ELR (cell line): ENCODE results near the gene KCNQ4.

Source experiments
- DNase-seq: peaks from one replicate; pipeline ENCODE4 v3.0.0-alpha.2; 2015; ENCODE audit warnings: low read depth

KCNQ4 gene

DNA sequence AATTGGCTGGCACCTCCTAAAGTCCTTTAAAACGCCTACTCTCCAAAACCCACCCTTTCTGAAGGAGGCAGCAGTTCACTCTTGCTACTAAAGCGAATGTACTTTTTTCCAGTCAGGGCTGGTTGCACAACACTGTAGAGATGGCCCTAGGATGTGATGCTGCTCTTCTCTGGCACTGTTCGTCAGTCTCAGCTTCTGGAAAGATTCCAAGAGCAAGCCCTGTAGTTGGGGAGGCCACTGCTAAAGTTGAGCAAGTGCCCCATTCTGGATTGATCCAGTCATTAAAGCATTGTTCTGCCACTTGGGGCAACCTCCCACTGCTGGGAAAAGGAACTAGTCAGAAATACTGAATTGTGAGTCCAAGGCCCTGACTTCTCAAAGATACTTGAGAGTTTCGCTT lies 28.5 kb upstream of the KCNQ4 start:
- no peak for DNase-seq

- DNase-seq, result no peak
Observed at GRCh38 chr1:40756523-40756922, 27.1 kb upstream of the KCNQ4 start.

DNA sequence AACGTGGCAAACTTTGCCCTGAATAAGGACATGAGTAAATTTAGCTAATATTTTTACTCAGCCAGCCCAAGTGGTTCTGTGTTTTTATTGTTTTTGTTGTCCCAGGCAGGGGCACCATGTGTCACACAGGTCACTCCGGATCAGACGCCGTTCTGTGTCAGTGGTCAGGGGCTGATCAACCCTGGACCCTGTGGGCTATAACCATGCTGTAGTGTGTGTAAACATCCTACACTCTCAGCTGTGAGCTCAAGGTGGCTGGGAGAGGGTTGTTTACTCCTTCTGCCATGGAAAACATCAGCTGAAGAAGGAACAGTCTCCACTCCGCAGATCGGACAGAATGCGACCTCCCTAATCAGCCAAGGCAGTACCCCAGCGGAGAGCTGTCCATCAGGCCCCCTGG lies 26.5 kb upstream of the KCNQ4 start:
- DNase-seq, result no peak

GRCh38 chr1:40758004-40758403 lies 25.6 kb upstream of the KCNQ4 start:
- DNase-seq, result no peak

DNA sequence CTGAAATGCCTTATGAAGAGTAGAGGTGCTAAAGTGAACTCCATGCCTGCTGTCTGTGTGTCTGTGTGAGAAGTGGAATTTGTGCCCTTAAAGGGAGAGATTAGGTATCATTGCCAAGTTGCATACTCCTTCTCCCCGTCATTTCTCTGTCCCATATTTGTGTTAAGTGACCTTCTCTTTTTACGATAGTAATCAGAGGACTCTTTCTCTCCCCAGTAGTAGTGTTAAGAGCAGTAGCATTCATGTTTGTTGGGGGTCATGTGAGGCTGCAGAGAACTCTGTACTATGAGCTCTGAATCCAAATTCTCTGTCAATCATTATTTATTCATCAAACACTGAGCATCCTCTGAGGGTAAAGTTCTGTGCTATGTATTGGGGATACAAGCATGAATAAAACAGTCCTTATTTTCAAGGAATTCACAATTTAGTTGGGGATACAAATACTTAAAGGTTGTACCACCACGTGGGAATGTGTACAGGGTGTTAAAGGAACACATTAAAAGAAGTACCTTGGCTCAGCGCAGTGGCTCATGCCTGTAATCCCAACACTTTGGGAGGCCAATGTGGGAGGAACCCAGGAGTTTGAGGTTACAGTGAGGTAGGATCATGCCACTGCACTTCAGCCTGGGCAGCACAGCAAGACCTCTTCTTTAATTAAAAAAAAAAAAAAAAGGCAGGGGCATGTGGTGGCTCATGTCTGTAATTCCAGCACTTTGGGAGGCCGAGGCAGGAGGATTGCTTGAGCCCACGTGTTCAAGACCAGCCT lies 24.8 kb upstream of the KCNQ4 start:
- no peak for DNase-seq

DNA sequence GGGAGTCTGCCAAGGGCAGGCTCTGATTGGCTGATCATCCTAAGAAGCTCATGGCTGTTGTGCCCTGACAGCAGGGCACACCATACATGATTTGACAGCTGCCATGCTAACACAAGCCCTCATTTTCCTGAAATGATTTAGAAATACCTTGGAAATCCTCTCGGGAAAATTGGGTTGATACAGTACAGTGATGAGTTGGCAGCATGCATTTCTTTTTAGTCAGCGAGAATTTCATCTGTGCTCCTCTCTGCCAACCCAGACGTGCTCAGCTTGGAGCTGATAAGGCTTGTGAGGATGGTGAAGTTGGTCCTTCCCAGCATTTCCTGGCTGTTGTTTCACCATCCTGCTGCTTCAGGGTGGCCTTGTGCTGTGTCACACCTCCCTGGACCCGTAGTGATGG lies 22.6 kb upstream of the KCNQ4 start:
- peak; percentile 21 for DNase-seq

- no peak for DNase-seq
Observed at GRCh38 chr1:40762144-40762923, 21.3 kb upstream of the KCNQ4 start.

- no peak for DNase-seq
Observed at GRCh38 chr1:40763742-40764532, 19.6 kb upstream of the KCNQ4 start.

DNA sequence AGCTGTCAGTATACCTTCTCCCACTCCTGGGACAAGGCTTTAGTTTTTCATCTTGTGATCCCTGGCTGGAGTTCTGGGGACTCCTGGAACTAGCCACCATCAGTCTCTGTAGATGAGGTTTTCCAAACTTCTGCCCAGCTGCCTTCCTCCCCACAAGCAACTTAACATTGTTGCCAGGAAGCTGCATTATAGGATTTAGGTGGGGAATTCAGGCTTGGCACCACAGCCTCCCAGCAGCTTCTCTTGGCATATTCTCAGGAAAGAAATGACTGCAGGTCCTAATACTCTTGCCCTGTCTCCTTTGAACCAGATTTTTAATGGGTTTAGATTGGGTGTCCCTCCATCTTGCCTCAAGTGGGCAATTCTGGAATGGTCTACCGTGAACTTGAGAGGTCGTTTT lies 18.6 kb upstream of the KCNQ4 start:
- no peak for DNase-seq

DNA sequence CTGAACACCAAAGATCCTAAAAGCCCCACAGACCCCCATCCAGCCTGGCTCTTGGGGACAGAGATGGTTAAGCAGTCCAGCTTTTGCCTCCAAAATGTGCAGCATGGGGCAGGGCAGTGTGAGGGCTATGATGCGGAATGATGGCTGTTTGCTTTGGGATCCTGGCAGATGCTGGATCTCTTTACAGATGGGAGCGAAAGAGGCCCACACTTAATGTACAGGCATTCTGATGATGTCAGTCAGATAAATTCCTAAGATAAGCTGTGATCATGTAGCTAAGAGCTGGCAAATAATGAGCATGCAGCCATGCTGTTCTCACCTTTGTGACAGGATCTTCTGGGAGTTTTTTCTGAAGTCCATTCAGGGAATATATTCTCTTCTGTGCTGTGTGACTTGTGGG lies 17.6 kb upstream of the KCNQ4 start:
- DNase-seq, result no peak

- DNase-seq, result no peak
Observed at GRCh38 chr1:40766560-40766959, 17.0 kb upstream of the KCNQ4 start.

DNA sequence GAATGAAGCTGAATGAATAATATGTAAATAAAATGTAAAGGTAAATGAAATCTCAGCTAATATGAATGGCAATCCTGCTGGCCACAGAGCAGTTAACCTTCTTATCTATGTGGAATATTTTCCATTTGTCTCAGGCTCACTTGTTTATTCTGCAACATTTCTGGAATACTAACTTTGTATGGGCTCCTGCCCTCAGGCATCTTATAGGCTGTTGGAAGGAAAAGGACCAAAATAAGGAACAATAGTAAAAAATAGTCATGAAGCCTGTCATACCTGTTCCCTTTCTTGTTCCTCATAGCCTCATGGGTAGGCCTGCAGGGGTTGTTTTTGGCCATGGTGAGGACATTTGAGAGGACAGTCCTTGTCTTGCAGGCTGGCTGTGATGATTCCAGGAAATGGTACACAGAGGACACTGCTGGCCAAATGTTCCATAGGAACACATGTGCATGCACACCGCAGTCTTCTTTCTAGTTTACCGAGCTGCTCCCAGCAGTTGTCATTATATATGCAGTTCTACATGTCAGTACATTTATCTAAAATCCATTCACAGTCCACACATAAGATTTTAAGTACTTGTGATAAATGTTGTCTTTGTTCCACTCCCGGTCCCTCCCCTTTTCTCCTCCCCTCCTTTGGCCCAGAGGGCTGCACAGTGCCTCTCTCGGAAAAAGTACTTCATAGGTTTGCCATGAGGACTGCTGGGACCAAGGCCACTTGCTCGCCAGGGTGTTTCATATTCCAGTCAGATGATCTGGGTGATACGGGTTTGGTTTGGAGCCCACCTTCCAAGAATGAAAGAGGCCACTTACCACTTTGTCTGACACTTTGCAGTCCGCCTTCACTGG lies 15.2 kb upstream of the KCNQ4 start:
- DNase-seq, result no peak

DNA sequence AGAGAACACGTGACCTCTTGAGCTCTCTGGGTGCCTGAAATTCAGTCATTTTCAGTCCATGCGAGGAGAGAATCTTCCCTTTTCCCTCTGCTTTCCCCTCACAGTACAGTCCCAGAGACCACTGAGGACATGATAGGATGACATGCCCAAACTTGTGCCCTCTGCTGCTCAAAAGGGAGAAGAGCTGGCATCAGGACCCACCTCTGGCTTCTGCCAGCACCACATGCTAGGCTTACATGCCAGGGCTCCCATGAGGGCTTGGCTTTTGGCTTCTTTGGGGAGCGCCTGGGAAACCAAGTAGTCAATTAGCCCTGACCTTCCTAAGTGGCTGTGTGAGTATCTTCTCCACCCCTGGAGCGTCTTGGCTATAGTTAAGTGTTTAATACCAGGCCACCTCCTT lies 13.8 kb upstream of the KCNQ4 start:
- DNase-seq, result peak; percentile 21

GRCh38 chr1:40770296-40771070 lies 13.1 kb upstream of the KCNQ4 start:
- no peak for DNase-seq

DNA sequence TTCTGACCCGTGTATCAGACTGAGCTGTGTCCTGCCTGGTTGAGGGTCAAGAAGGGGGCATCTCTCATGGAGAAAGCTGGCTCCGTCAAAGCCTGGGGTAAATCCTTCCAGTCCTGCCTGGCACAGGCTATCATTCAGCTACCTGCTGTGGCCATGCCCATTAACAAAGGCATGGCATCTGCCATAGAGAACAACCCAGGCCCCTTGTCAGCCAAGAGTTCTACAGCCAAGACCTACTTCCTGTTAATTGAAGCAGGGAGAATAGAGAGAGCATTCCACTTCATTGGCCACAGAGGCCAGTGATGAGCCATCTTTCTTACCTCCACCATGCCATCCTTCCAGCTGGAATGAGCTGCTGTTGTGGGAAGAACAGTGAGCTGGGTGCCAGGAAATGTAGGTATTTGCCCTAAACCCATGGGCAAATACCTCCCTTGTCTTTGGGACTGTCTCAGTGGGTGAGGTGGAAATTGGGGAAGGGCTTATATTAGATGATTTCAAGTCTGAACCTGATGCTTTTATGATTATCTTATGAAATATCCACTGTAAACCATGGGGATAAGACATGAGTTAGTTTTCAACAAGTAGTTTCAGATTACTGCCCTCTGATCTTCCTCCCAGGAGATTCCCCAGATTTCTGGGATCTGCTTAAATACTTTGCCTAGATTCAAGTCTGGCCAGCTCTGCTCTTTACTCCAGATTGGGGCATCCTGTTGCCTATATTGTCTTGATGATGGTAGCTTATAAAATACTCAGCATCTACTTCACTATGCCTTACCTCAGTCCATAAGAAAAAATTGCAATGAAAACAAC lies 11.2 kb upstream of the KCNQ4 start:
- no peak for DNase-seq

DNA sequence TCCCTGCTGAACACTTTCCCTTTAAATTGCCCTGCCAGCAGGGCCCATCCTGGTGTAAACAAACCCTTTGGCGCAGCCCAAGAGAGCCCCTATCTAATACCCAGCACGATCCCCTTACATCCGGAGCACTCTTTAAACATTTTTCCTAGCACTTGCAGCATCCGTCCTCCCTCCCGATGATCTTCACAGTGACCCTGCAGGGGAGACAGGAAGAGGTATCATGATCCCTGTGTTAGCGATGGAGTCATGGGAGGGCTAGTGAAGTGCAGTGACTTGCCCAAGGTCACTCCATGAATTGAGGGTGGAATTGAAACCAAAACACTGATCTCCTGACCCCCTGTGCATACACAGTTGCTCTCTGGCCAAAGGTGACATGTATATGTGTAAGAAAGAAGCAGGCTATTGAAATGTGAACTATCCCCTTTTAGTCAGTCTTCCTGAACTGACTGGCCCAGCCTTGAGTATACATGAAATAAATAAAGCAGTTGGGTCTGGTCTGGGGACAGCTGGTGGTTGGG lies 9.8 kb upstream of the KCNQ4 start:
- no peak for DNase-seq

- DNase-seq, result peak; percentile 57
Observed at GRCh38 chr1:40774266-40774998, 9.2 kb upstream of the KCNQ4 start.

DNA sequence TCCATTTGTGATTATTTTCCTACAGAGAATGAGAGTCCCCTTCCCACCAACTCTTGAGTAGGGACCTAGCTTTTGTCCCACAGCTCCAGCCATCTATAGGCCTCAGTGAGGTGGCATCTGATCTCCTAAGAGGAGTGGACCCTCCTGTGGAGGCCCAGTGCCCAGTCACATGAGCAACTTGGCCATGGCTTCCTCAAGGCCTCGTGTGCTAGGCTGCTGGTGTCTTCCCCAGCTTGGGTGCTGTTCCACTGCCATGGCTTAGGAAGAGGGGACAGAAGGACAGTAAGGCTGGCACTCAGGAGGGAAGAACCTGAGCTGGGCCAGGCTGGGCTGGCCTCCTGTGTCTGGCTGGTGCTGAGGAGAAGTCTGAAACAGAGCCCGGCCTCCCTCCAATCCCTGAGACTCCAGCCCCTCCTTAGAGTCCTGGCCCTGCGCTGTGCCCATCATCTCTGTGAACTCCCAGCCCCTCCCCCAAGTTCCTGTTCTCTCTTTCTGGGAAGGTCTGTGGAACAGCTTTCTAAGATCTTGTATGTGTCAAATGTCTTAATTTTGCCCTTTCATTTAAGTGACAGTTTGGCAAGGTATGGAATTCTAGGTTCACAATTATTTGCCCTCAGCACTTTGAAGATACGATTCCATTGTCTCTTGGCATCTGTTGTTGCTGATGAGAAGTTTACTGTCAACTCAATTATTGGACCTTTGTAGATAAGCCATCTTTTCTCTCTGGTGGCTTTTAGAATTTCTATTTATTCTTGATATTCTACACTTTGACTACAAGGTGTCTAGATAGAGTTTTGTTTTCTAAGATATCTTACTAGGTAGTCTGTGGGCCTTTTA lies 7.1 kb upstream of the KCNQ4 start:
- DNase-seq, result no peak
